ENCODE results near the gene SF3A2. TPM values are rescaled to one million over a fixed set of nuclear protein-coding genes. Genes with fewer than 3 reads are reported as not detected.

Gene SF3A2, protein sequence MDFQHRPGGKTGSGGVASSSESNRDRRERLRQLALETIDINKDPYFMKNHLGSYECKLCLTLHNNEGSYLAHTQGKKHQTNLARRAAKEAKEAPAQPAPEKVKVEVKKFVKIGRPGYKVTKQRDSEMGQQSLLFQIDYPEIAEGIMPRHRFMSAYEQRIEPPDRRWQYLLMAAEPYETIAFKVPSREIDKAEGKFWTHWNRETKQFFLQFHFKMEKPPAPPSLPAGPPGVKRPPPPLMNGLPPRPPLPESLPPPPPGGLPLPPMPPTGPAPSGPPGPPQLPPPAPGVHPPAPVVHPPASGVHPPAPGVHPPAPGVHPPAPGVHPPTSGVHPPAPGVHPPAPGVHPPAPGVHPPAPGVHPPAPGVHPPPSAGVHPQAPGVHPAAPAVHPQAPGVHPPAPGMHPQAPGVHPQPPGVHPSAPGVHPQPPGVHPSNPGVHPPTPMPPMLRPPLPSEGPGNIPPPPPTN
- total RNA-seq = 100 to 1,000 TPM in 1 of 2 donors, 10 to 100 TPM in 1; 99.5 to 119 TPM

- Mint-ChIP-seq H3K9me3 (no peaks in the 10 kb centered on the region), H3K27me3 (no peaks in the 10 kb centered on the region), H3K4me3 (peak within 1 kb of the TSS; percentile 95), H3K4me1 (peaks cover 44% of the 10 kb centered on the region), H3K27ac (peak within 1 kb of the TSS; percentile 98), H3K36me3 (ENCODE audit: low read depth) (peaks cover 73% of the 10 kb centered on the region)
- peak; percentile 86 for ATAC-seq (replicated peaks)
Observed at GRCh38 chr19:2236314-2237050, at the start of gene SF3A2, which contains the start of gene PLEKHJ1. TSS of gene SF3A2 (plus strand) at chr19:2236824. CDS start at chr19:2243419, 6,595 bp downstream. TSS of gene PLEKHJ1 (minus strand) at chr19:2236329. CDS start at chr19:2236248, 81 bp downstream.

- peaks cover 93% of the 10 kb centered on the region for H3K36me3 Mint-ChIP-seq (ENCODE audit: low read depth)
- H3K9me3 Mint-ChIP-seq = no peaks in the 10 kb centered on the region
- no peaks in the 10 kb centered on the region for H3K27me3 Mint-ChIP-seq
- ATAC-seq (replicated peaks) = no peak
- no peak overlapping the region for H3K4me3 Mint-ChIP-seq
- no peak overlapping the region for H3K27ac Mint-ChIP-seq
- peaks cover 4% of the 10 kb centered on the region for H3K4me1 Mint-ChIP-seq
Observed at GRCh38 chr19:2187159-2187558, 49.5 kb upstream of the SF3A2 start.

- peak; percentile 96 for ATAC-seq (replicated peaks)
- Mint-ChIP-seq H3K9me3 (no peaks in the 10 kb centered on the region), H3K4me1 (peaks cover 4% of the 10 kb centered on the region), H3K36me3 (ENCODE audit: low read depth) (peaks cover 97% of the 10 kb centered on the region), H3K27me3 (no peaks in the 10 kb centered on the region), H3K4me3 (no peak overlapping the region), H3K27ac (peak overlapping the region; percentile 54)
Observed at GRCh38 chr19:2188708-2189385, 47.8 kb upstream of the SF3A2 start.

DNA sequence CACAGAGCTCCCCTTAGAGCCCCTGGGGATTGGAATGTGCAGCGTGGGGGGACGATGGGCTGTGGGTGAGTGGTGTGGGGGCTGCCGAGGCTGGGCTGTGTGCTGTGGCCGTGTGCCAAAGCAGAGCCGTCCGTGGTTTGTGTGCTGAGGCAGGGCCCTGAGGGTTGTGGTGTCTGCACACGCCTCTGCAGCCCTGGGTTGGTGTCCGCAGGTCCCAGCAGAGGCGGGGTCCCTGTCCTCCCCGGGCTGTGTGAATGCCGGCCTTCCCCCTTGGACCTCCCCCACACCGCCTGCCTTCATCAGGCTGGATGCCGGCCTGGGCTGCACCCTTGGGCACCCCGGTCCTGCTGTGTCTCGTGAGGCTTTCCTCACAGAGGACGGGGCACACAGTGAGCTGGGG, 46.7 kb upstream of the SF3A2 start:
- H3K4me1 Mint-ChIP-seq = peaks cover 4% of the 10 kb centered on the region
- H3K36me3 Mint-ChIP-seq (ENCODE audit: low read depth) = peaks cover 91% of the 10 kb centered on the region
- ATAC-seq (replicated peaks) = no peak
- H3K9me3 Mint-ChIP-seq = no peaks in the 10 kb centered on the region
- H3K27me3 Mint-ChIP-seq = no peaks in the 10 kb centered on the region
- no peak overlapping the region for H3K4me3 Mint-ChIP-seq
- no peak overlapping the region for H3K27ac Mint-ChIP-seq

DNA sequence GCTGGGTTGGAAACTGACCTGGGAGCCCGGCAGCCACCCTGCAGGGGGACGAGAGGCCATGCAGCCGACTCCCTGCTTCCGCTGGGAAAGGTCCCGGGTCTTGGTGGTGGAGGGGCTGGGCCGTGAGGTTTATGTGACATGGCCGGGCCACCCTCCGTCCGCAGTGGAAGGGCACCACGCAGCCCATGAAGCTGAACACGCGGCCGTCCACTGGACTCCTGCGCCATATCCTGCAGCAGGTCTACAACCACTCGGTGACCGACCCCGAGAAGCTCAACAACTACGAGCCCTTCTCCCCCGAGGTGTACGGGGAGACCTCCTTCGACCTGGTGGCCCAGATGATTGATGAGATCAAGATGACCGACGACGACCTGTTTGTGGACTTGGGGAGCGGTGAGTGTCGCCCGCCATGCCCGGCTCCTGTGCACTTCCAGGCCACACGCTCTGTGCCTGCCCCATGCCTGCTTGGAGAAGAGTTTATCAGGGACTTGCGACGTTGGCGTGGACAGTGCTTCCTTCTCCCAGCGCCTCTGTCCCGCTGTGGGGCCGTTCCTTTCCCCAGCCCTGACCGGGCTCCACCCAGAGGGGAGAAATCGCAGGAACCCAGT, 45.7 kb upstream of the SF3A2 start:
- peak overlapping the region; percentile 41 for H3K27ac Mint-ChIP-seq
- H3K9me3 Mint-ChIP-seq = no peaks in the 10 kb centered on the region
- ATAC-seq (replicated peaks) = no peak
- peaks cover under 1% of the 10 kb centered on the region for H3K4me1 Mint-ChIP-seq
- H3K4me3 Mint-ChIP-seq = no peak overlapping the region
- peaks cover 88% of the 10 kb centered on the region for H3K36me3 Mint-ChIP-seq (ENCODE audit: low read depth)
- H3K27me3 Mint-ChIP-seq = no peaks in the 10 kb centered on the region

GRCh38 chr19:2191456-2192310, 44.9 kb upstream of the SF3A2 start:
- ATAC-seq (replicated peaks) = no peak
- Mint-ChIP-seq H3K4me1 (no peaks in the 10 kb centered on the region), H3K27ac (no peak overlapping the region), H3K4me3 (no peak overlapping the region), H3K9me3 (no peaks in the 10 kb centered on the region), H3K36me3 (ENCODE audit: low read depth) (peaks cover 83% of the 10 kb centered on the region), H3K27me3 (no peaks in the 10 kb centered on the region)

GRCh38 chr19:2192862-2193261, 43.8 kb upstream of the SF3A2 start:
- H3K27ac Mint-ChIP-seq = no peak overlapping the region
- no peak for ATAC-seq (replicated peaks)
- H3K4me1 Mint-ChIP-seq = no peaks in the 10 kb centered on the region
- no peak overlapping the region for H3K4me3 Mint-ChIP-seq
- no peaks in the 10 kb centered on the region for H3K9me3 Mint-ChIP-seq
- H3K36me3 Mint-ChIP-seq (ENCODE audit: low read depth) = peaks cover 83% of the 10 kb centered on the region
- no peaks in the 10 kb centered on the region for H3K27me3 Mint-ChIP-seq

GRCh38 chr19:2193807-2194206, 42.8 kb upstream of the SF3A2 start:
- Mint-ChIP-seq H3K4me1 (no peaks in the 10 kb centered on the region), H3K27ac (no peak overlapping the region), H3K4me3 (no peak overlapping the region), H3K36me3 (ENCODE audit: low read depth) (peaks cover 80% of the 10 kb centered on the region), H3K27me3 (no peaks in the 10 kb centered on the region), H3K9me3 (no peaks in the 10 kb centered on the region)
- no peak for ATAC-seq (replicated peaks)

- no peak overlapping the region for H3K27ac Mint-ChIP-seq
- H3K36me3 Mint-ChIP-seq (ENCODE audit: low read depth) = peaks cover 76% of the 10 kb centered on the region
- H3K27me3 Mint-ChIP-seq = no peaks in the 10 kb centered on the region
- H3K4me1 Mint-ChIP-seq = no peaks in the 10 kb centered on the region
- no peak overlapping the region for H3K4me3 Mint-ChIP-seq
- no peak for ATAC-seq (replicated peaks)
- no peaks in the 10 kb centered on the region for H3K9me3 Mint-ChIP-seq
Observed at GRCh38 chr19:2194513-2195078, 42.0 kb upstream of the SF3A2 start.

DNA sequence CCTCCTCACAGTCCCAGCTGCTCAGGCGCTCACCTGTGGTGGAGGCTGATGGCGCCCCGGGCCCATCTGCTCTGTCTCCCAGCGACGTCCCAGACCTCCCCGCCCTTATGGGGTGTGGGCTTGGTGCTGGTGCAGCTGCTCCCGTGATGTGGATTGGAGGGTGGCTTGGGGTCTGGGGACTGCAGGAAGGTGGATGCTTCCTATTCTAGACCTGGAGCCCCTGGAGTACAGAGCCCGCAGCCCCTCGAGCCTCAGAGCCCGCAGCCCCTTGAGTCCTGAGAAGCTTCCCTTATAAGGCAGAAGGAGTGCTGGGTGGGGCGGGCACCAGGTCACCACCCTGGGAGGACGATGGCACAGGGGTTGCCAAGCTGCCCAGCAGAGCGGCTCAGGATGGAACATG, 41.3 kb upstream of the SF3A2 start:
- H3K27ac Mint-ChIP-seq = no peak overlapping the region
- H3K9me3 Mint-ChIP-seq = no peaks in the 10 kb centered on the region
- H3K36me3 Mint-ChIP-seq (ENCODE audit: low read depth) = peaks cover 73% of the 10 kb centered on the region
- no peak for ATAC-seq (replicated peaks)
- H3K27me3 Mint-ChIP-seq = no peaks in the 10 kb centered on the region
- no peaks in the 10 kb centered on the region for H3K4me1 Mint-ChIP-seq
- H3K4me3 Mint-ChIP-seq = no peak overlapping the region

DNA sequence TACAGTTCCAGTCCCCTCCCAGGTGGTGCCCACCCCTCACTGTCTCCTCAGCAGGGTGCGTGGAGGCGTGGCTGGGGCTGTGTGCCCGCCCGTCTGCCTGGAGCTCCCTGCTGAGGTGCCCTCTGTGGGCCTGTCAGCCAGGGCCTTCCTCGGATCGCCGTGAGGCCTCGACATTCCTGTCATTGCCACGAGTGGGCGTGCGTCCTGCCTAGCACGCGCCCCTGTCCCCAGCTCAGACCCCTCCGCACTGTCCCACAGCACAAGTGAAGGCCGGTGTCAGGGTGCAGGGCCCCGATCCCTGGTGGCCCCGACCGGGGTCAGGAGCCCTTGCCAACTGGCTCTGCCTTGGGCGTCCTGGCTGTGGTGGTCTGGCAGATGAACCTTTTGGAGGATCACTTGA, 40.7 kb upstream of the SF3A2 start:
- H3K27me3 Mint-ChIP-seq = no peaks in the 10 kb centered on the region

DNA sequence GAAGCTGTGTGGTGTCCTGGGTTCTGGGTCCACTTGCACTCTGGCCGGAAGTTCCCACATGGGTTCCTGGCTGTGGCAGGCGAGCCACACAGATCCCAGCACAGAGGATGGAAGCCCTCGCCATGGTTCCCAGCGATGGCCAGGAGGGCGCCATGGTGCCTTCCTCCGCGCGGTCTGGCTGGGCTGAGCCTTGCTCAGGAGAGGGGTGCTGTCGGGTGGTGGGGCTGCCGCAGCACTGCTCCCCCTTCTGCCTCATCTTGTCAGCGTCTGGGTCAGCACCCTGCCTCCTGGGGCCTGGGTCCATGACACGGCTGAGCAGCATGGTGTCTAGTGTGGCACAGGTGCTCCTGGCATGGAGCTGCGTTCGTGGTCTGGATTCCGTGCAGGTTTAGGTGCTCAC, 39.4 kb upstream of the SF3A2 start:
- Mint-ChIP-seq H3K36me3 (ENCODE audit: low read depth) (peaks cover 72% of the 10 kb centered on the region), H3K27me3 (no peaks in the 10 kb centered on the region), H3K9me3 (no peaks in the 10 kb centered on the region), H3K27ac (no peak overlapping the region), H3K4me1 (no peaks in the 10 kb centered on the region), H3K4me3 (no peak overlapping the region)
- ATAC-seq (replicated peaks) = no peak

More for the DNA sequence above, 40.7 kb upstream of the SF3A2 start:
- H3K27ac Mint-ChIP-seq = no peak overlapping the region
- no peak for ATAC-seq (replicated peaks)
- H3K36me3 Mint-ChIP-seq (ENCODE audit: low read depth) = peaks cover 73% of the 10 kb centered on the region
- H3K9me3 Mint-ChIP-seq = no peaks in the 10 kb centered on the region
- no peak overlapping the region for H3K4me3 Mint-ChIP-seq
- H3K4me1 Mint-ChIP-seq = no peaks in the 10 kb centered on the region

GRCh38 chr19:2198317-2198716, 38.3 kb upstream of the SF3A2 start:
- ATAC-seq (replicated peaks) = no peak
- Mint-ChIP-seq H3K36me3 (ENCODE audit: low read depth) (peaks cover 68% of the 10 kb centered on the region), H3K4me1 (no peaks in the 10 kb centered on the region), H3K27ac (no peak overlapping the region), H3K27me3 (no peaks in the 10 kb centered on the region), H3K9me3 (no peaks in the 10 kb centered on the region), H3K4me3 (no peak overlapping the region)

Data from activated T-helper 17 cell treated with anti-CD3 and anti-CD28 coated beads, Interleukin-2, amount 50 U/mL, for 72 hours (primary cell).